Tibial artery (tissue), 4 donors: ENCODE results near the gene NUP50.

Experiments
- DNase-seq, 2 donors: peaks; one replicate each; pipeline ENCODE4 v3.0.0-alpha.2; 2019
- H3K27ac ChIP-seq, 2 donors: fragments of 200-600 bp; sonication (generic) in 1 of 2; 1 replicate in 1 of 2; 2 replicates in 1 of 2; pipeline ENCODE4 v1.5.1; 2018 to 2019; ENCODE audit warnings: mild to moderate bottlenecking in 1 of 2
- H3K27me3 ChIP-seq, 2 donors: fragments of 200-600 bp; sonication (generic) in 1 of 2; one replicate each; pipeline versions ENCODE4 v1.5.1 to v1.6.0; 2016 to 2019
- H3K36me3 ChIP-seq, 3 donors: fragments of 200-600 bp; sonication (generic) in 2 of 3; one replicate each; pipeline ENCODE4 v1.5.1; 2016 to 2019; ENCODE audit warnings: mild to moderate bottlenecking in 2 of 3
- H3K4me1 ChIP-seq, 4 donors: fragments of 200-600 bp; sonication (generic) in 2 of 4; 1 replicate in 3 of 4; 2 replicates in 1 of 4; pipeline ENCODE4 v1.5.1; 2016 to 2019
- H3K4me3 ChIP-seq, 2 donors: fragments of 200-600 bp; sonication (generic) in 1 of 2; 1 replicate in 1 of 2; 2 replicates in 1 of 2; pipeline ENCODE4 v1.5.1; 2018 to 2019; ENCODE audit warnings: mild to moderate bottlenecking in 2 of 2
- H3K9me3 ChIP-seq, 3 donors: fragments of 200-600 bp; sonication (generic) in 1 of 3; one replicate each; pipeline ENCODE4 v1.5.1; 2016 to 2019
- intact Hi-C: fragments of 100-400 bp; cut with DNase I; formaldehyde crosslinking; loops from one replicate; pipeline ENCODE4 v1.15.0; 2023; ENCODE audit warnings: low total_unique reads
- TF ChIP-seq, protein P1 (sequence below), 2 experiments: fragments of 200-600 bp in 1 of 2; fragments of 450-650 bp in 1 of 2; IDR thresholded peaks; one replicate each; pipeline ENCODE4 v1.5.1; 2017 to 2019; ENCODE audit warnings: antibody characterized with exemption in 2 of 2, mild to moderate bottlenecking in 1 of 2, moderate library complexity in 1 of 2

The NUP50 gene

DNA sequence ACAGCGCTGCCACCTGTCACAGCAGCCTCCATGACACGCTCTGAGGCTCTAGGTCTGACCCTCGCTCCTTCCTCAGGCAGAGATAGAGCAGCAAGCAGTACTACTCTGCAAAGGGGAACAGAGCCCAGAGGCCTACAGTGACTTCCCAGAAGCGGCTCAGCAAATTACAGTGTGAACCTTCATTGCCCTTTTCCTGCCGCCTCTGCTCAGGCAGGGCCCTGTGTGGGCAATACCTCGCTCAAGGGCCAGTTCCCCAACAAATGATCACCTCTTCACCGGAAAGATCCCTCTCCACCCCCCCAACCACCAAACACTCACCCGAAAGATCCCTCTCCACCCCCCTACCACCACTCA lies 64.7 kb downstream of the NUP50 start:
- Histone ChIP-seq H3K27ac (no peak overlapping the region), H3K9me3 (no peaks in the 10 kb centered on the region), H3K4me3 (no peak overlapping the region), H3K27me3 (no peaks in the 10 kb centered on the region), H3K36me3 (no peaks in the 10 kb centered on the region), H3K4me1 (peaks cover 0 to 32% (median 3%) of the 10 kb centered on the region in 4 donors)
- no peak for DNase-seq
- TF ChIP-seq, protein P1, sequence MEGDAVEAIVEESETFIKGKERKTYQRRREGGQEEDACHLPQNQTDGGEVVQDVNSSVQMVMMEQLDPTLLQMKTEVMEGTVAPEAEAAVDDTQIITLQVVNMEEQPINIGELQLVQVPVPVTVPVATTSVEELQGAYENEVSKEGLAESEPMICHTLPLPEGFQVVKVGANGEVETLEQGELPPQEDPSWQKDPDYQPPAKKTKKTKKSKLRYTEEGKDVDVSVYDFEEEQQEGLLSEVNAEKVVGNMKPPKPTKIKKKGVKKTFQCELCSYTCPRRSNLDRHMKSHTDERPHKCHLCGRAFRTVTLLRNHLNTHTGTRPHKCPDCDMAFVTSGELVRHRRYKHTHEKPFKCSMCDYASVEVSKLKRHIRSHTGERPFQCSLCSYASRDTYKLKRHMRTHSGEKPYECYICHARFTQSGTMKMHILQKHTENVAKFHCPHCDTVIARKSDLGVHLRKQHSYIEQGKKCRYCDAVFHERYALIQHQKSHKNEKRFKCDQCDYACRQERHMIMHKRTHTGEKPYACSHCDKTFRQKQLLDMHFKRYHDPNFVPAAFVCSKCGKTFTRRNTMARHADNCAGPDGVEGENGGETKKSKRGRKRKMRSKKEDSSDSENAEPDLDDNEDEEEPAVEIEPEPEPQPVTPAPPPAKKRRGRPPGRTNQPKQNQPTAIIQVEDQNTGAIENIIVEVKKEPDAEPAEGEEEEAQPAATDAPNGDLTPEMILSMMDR (IDR thresholded peaks at IDR 0.05), result no peak
- intact Hi-C loops, result no loop called here

GRCh38 chr22:45229181-45229580 lies 65.5 kb downstream of the NUP50 start:
- DNase-seq, result no peak
- Histone ChIP-seq H3K9me3 (no peaks in the 10 kb centered on the region), H3K4me1 (peaks cover 0 to 32% (median 3%) of the 10 kb centered on the region in 4 donors), H3K27ac (no peak overlapping the region), H3K27me3 (no peaks in the 10 kb centered on the region), H3K4me3 (no peak overlapping the region), H3K36me3 (no peaks in the 10 kb centered on the region)
- intact Hi-C loops, result no loop called here
- TF ChIP-seq, protein P1 (IDR thresholded peaks at IDR 0.05), result no peak

GRCh38 chr22:45230026-45230721 lies 66.4 kb downstream of the NUP50 start:
- TF ChIP-seq, protein P1 (IDR thresholded peaks at IDR 0.05), result no peak
- DNase-seq, result no peak
- H3K27ac ChIP-seq, result no peak overlapping the region
- H3K27me3 ChIP-seq, result no peaks in the 10 kb centered on the region
- H3K36me3 ChIP-seq, result no peaks in the 10 kb centered on the region
- intact Hi-C loops, result no loop called here
- no peak overlapping the region for H3K4me3 ChIP-seq
- H3K4me1 ChIP-seq, result peaks cover 0 to 28% (median 3%) of the 10 kb centered on the region in 4 donors
- H3K9me3 ChIP-seq, result no peaks in the 10 kb centered on the region

DNA sequence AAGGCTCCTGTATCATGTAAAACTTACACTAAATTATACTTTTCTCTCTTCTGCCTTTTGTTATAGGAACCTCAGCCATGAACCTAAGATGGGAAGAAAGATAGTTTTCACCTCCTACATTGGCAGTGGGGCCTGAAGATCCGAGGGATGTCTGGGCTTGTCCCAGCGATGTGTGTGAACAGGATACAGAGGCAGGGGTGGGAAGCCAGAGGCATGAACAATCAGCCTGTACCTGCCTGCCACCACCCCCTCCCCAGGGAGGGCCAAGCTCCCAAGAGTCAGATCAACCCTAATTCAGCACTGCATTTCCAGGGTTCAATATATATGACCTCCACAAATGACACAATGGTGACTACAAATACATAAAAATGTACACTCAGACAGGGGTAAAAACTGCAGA lies 67.6 kb downstream of the NUP50 start:
- Histone ChIP-seq H3K27ac (no peak overlapping the region), H3K4me1 (peaks cover 0 to 16% (median 2%) of the 10 kb centered on the region in 4 donors), H3K27me3 (no peaks in the 10 kb centered on the region), H3K36me3 (no peaks in the 10 kb centered on the region), H3K9me3 (no peaks in the 10 kb centered on the region), H3K4me3 (no peak overlapping the region)
- TF ChIP-seq, protein P1 (IDR thresholded peaks at IDR 0.05), result no peak
- no peak for DNase-seq
- intact Hi-C loops, result no loop called here

- Histone ChIP-seq H3K36me3 (peaks cover 0 to 9% (median 0%) of the 10 kb centered on the region in 3 donors), H3K27me3 (no peaks in the 10 kb centered on the region), H3K4me3 (no peak overlapping the region), H3K27ac (no peak overlapping the region), H3K9me3 (no peaks in the 10 kb centered on the region), H3K4me1 (no peaks in the 10 kb centered on the region)
- DNase-seq, result no peak
- TF ChIP-seq, protein P1 (IDR thresholded peaks at IDR 0.05), result no peak
- intact Hi-C loops, result no loop called here
These were observed 69.7 kb downstream of the NUP50 start for GRCh38 chr22:45233386-45233785.
